Right lobe of liver (tissue), 4 donors: ENCODE results near the gene GNAL.

Experiments
- CTCF ChIP-seq, 4 donors: fragments of 200-600 bp in 3 of 4; fragments of 450-650 bp in 1 of 4; IDR thresholded peaks; one replicate each; pipeline versions ENCODE4 v1.5.1 to v1.8.0; 2016 to 2022; ENCODE audit warnings: antibody characterized with exemption in 4 of 4, mild to moderate bottlenecking in 2 of 4
- POLR2A ChIP-seq: fragments of 450-650 bp; IDR thresholded peaks from one replicate; pipeline ENCODE4 v1.6.1; 2017; ENCODE audit warnings: antibody characterized with exemption, mild to moderate bottlenecking
- donor health status: DM: no; HTN: no; CAD: no.
- donor health status: DM: no; HTN: no; CAD: no.
- donor health status: DM: no; HTN: yes; CAD: no.

- TF ChIP-seq CTCF (IDR thresholded peaks at IDR 0.05) (no peak), POLR2A (no peak)
Observed at GRCh38 chr18:11820697-11821096, 131.6 kb downstream of the GNAL start.
